ENCODE measurements around the gene IZUMO4. TPM values are rescaled to one million over a fixed set of nuclear protein-coding genes. Genes with fewer than 3 reads are reported as not detected.

Gene IZUMO4
- total RNA-seq, 1 donor from 2014 or later, result 0.77 TPM

GRCh38 chr19:2103045-2103707 lies 6.5 kb downstream of the IZUMO4 start:
- DNase-seq (ENCODE audit: low read depth in 2 of 2), result no peak

GRCh38 chr19:2108251-2109016 lies 11.7 kb downstream of the IZUMO4 start:
- no peak for DNase-seq (ENCODE audit: low read depth in 2 of 2)

- DNase-seq (ENCODE audit: low read depth in 2 of 2), result no peak
Observed at GRCh38 chr19:2109046-2109864, 12.5 kb downstream of the IZUMO4 start.

GRCh38 chr19:2110822-2111221 lies 14.1 kb downstream of the IZUMO4 start:
- DNase-seq (ENCODE audit: low read depth in 2 of 2), result no peak

- no peak for DNase-seq (ENCODE audit: low read depth in 2 of 2)
Observed at GRCh38 chr19:2111425-2111824, 14.7 kb downstream of the IZUMO4 start.

GRCh38 chr19:2111886-2112285 lies 15.2 kb downstream of the IZUMO4 start:
- DNase-seq (ENCODE audit: low read depth in 2 of 2), result no peak

- DNase-seq (ENCODE audit: low read depth in 2 of 2), result no peak
Observed at GRCh38 chr19:2112516-2113320, 16.0 kb downstream of the IZUMO4 start.

- DNase-seq (ENCODE audit: low read depth in 2 of 2), result peak in 1 of 2 donors; percentile 43
Observed at GRCh38 chr19:2113439-2114211, 16.9 kb downstream of the IZUMO4 start.

- DNase-seq (ENCODE audit: low read depth in 2 of 2), result no peak
Observed at GRCh38 chr19:2114218-2114617, 17.5 kb downstream of the IZUMO4 start.

- DNase-seq (ENCODE audit: low read depth in 2 of 2), result no peak
Observed at GRCh38 chr19:2114821-2115220, 18.1 kb downstream of the IZUMO4 start.

GRCh38 chr19:2115324-2115723 lies 18.6 kb downstream of the IZUMO4 start:
- DNase-seq (ENCODE audit: low read depth in 2 of 2), result no peak

GRCh38 chr19:2115911-2116426 lies 19.3 kb downstream of the IZUMO4 start:
- DNase-seq (ENCODE audit: low read depth in 2 of 2), result no peak

GRCh38 chr19:2116507-2116906 lies 19.8 kb downstream of the IZUMO4 start:
- no peak for DNase-seq (ENCODE audit: low read depth in 2 of 2)

- DNase-seq (ENCODE audit: low read depth in 2 of 2), result no peak
Observed at GRCh38 chr19:2117215-2117960, 20.7 kb downstream of the IZUMO4 start.

- no peak for DNase-seq (ENCODE audit: low read depth in 2 of 2)
Observed at GRCh38 chr19:2118438-2118837, 21.7 kb downstream of the IZUMO4 start.

GRCh38 chr19:2119921-2120785 lies 23.4 kb downstream of the IZUMO4 start:
- no peak for DNase-seq (ENCODE audit: low read depth in 2 of 2)

GRCh38 chr19:2120821-2121220 lies 24.1 kb downstream of the IZUMO4 start:
- DNase-seq (ENCODE audit: low read depth in 2 of 2), result no peak

GRCh38 chr19:2121416-2122051 lies 24.8 kb downstream of the IZUMO4 start:
- no peak for DNase-seq (ENCODE audit: low read depth in 2 of 2)

All from dermis microvascular lymphatic vessel endothelial cell (primary cell).